ENCODE data around the gene KRTAP1-1. TPM values are rescaled to one million over a fixed set of nuclear protein-coding genes. Genes with fewer than 3 reads are reported as not detected.
"Not testable (repeated sequence)": the region's sequence is repeated elsewhere in the genome, so short reads cannot be mapped to it uniquely, and the experiment has no call there.

The KRTAP1-1 gene
- total and polyA plus RNA-seq, 2 of the 4 experiments (the other 2 are of a cell fraction) = 0.90 to 1.2 TPM

GRCh38 chr17:41055130-41055529 lies 13.9 kb upstream of the KRTAP1-1 start, which contains the start of gene KRTAP2-2:
TSS of gene KRTAP2-2 (minus strand) at chr17:41055230. CDS start at chr17:41055211, 19 bp downstream.
- CTCF ChIA-PET; H3K36me3 ChIP-seq (ENCODE audit: control insufficient read depth, insufficient read depth, low read length); H3K9me3 ChIP-seq (ENCODE audit: control insufficient read depth, insufficient read depth, low read length); H2AK9ac ChIP-seq (replicated peaks; ENCODE audit: low read depth, low read length, poor library complexity); H3K79me1 ChIP-seq (ENCODE audit: low read depth in 1 of 2, low read length in 2 of 2); H3K9me1 ChIP-seq (ENCODE audit: insufficient read depth, low read length); H3K4me2 ChIP-seq (ENCODE audit: low read depth, low read length); dilution Hi-C loops (cut with HindIII; ENCODE audit: low sequenced_read_pairs, unreplicated experiment); H2AFZ ChIP-seq (replicated peaks; ENCODE audit: low read length, poor library complexity); H3K27ac ChIP-seq (ENCODE audit: insufficient read depth, low read length); BruUV-seq (replicated peaks); H3K27me3 ChIP-seq (ENCODE audit: control insufficient read depth, insufficient read depth, low read length); ATAC-seq (ENCODE audit: low read depth); H3K23ac ChIP-seq (ENCODE audit: low read depth, low read length); POLR2A ChIA-PET (ENCODE audit: unreplicated experiment); H4K20me1 ChIP-seq (ENCODE audit: insufficient read depth, low read length); H3K4me1 ChIP-seq (ENCODE audit: control insufficient read depth, insufficient read depth, low read length); DNase-seq; H3K9ac ChIP-seq (ENCODE audit: low read depth, low read length); in situ Hi-C loops (cut with MboI; ENCODE audit: low sequenced_read_pairs); H3K4me3 ChIP-seq (ENCODE audit: insufficient read depth, low read depth, low read length): not testable (repeated sequence)
- intact Hi-C loops (cut with micrococcal nuclease) = loop anchor here (5.0 kb wide), 1 partner anchor 98 kb away; no protein-coding TSS in a partner anchor
- Histone ChIP-seq H2BK5ac (ENCODE audit: low read depth, low read length, poor library complexity, severe bottlenecking) (peak within 1 kb of the TSS; percentile 61), H2BK20ac (ENCODE audit: low read depth, low read length) (peak within 1 kb of the TSS; percentile 75), H4K8ac (ENCODE audit: low read depth in 2 of 2, low read length in 2 of 2) (peak within 1 kb of the TSS; percentile 12 to 20; a peak in 2 of 4 replicates), H3K18ac (ENCODE audit: low read depth, low read length) (peak within 1 kb of the TSS; percentile 60; the same call in 1 of the 2 replicates), H4K91ac (ENCODE audit: insufficient read depth, low read depth, low read length) (peak within 1 kb of the TSS; percentile 72), H3K14ac (replicated peaks; ENCODE audit: low read depth, low read length) (0 out of 2 replicates have a peak within 1 kb of the TSS, but pooled peaks have one; percentile 25), H4K5ac (ENCODE audit: low read depth, low read length) (peak within 1 kb of the TSS; percentile 42; the same call in 1 of the 2 replicates), H3K56ac (ENCODE audit: extremely low read depth, insufficient read depth, low read length) (peak within 1 kb of the TSS; percentile 50; the same call in 1 of the 2 replicates), H3K4ac (ENCODE audit: low read depth, low read length) (peak within 1 kb of the TSS; percentile 49), H2BK15ac (ENCODE audit: low read depth, low read length) (peak within 1 kb of the TSS; percentile 87; the same call in 1 of the 3 replicates), H2AK5ac (ENCODE audit: low read depth, low read length) (peak within 1 kb of the TSS; percentile 74), H2BK120ac (ENCODE audit: low read depth, low read length) (peak within 1 kb of the TSS; percentile 45)
- no CpG with 5 or more reads among the region's 6 CpGs for WGBS, 2 experiments (ENCODE audit: extremely low coverage in 2 of 2, insufficient read length in 1 of 2)

GRCh38 chr17:41054556-41054955 lies 13.3 kb upstream of the KRTAP1-1 start:
- BruUV-seq (replicated peaks); H3K23ac ChIP-seq (ENCODE audit: low read depth, low read length); H3K14ac ChIP-seq (replicated peaks; ENCODE audit: low read depth, low read length); POLR2A ChIA-PET (ENCODE audit: unreplicated experiment); DNase-seq; H4K5ac ChIP-seq (ENCODE audit: low read depth, low read length); H3K9ac ChIP-seq (ENCODE audit: low read depth, low read length); intact Hi-C loops (cut with micrococcal nuclease); H3K9me1 ChIP-seq (ENCODE audit: insufficient read depth, low read length); H3K18ac ChIP-seq (ENCODE audit: low read depth, low read length); CTCF ChIA-PET; H4K20me1 ChIP-seq (ENCODE audit: insufficient read depth, low read length); H3K36me3 ChIP-seq (ENCODE audit: control insufficient read depth, insufficient read depth, low read length); ATAC-seq (ENCODE audit: low read depth); H3K4me2 ChIP-seq (ENCODE audit: low read depth, low read length); dilution Hi-C loops (cut with HindIII; ENCODE audit: low sequenced_read_pairs, unreplicated experiment); H3K27ac ChIP-seq (ENCODE audit: insufficient read depth, low read length); H3K4me1 ChIP-seq (ENCODE audit: control insufficient read depth, insufficient read depth, low read length); H4K8ac ChIP-seq (ENCODE audit: low read depth in 2 of 2, low read length in 2 of 2); H3K4me3 ChIP-seq (ENCODE audit: insufficient read depth, low read depth, low read length); H2AK9ac ChIP-seq (replicated peaks; ENCODE audit: low read depth, low read length, poor library complexity); H2BK5ac ChIP-seq (ENCODE audit: low read depth, low read length, poor library complexity, severe bottlenecking); H2BK20ac ChIP-seq (ENCODE audit: low read depth, low read length); in situ Hi-C loops (cut with MboI; ENCODE audit: low sequenced_read_pairs); H3K79me1 ChIP-seq (ENCODE audit: low read depth in 1 of 2, low read length in 2 of 2); H2AFZ ChIP-seq (replicated peaks; ENCODE audit: low read length, poor library complexity); H3K56ac ChIP-seq (ENCODE audit: extremely low read depth, insufficient read depth, low read length); H3K9me3 ChIP-seq (ENCODE audit: control insufficient read depth, insufficient read depth, low read length); H3K27me3 ChIP-seq (ENCODE audit: control insufficient read depth, insufficient read depth, low read length): not testable (repeated sequence)
- H2BK120ac ChIP-seq (ENCODE audit: low read depth, low read length) = peak overlapping the region; percentile 9
- peak overlapping the region; percentile 72 for H4K91ac ChIP-seq (ENCODE audit: insufficient read depth, low read depth, low read length)
- WGBS, 2 experiments (ENCODE audit: extremely low coverage in 2 of 2, insufficient read length in 1 of 2) = 60% methylated on average over 1 of the region's 9 CpGs; no CpG with 5 or more reads in 1 of the 2 experiments
- H2AK5ac ChIP-seq (ENCODE audit: low read depth, low read length) = peak overlapping the region; percentile 68; the same call in 1 of the 2 replicates
- H3K4ac ChIP-seq (ENCODE audit: low read depth, low read length) = peak overlapping the region; percentile 49
- 0 out of 3 replicates have a peak overlapping the region, but pooled peaks have one; percentile 33 for H2BK15ac ChIP-seq (ENCODE audit: low read depth, low read length)
